SK-N-SH (cell line): ENCODE measurements around the gene MAGI2. TPM values are rescaled to one million over a fixed set of nuclear protein-coding genes. Genes with fewer than 3 reads are reported as not detected.

Experiments used
- CTCF ChIA-PET: fragments of 300-600, 350-600 bp; formaldehyde crosslinking; extraction: SDS; loops from one replicate; lab custom pipeline; 2021; lab: Yijun Ruan, JAX
- POLR2A ChIA-PET: fragments of 350-600 bp; sonication (Branson Sonifier 250); formaldehyde crosslinking; extraction: SDS; loops from one replicate; lab custom pipeline; 2020; ENCODE audit warnings: antibody characterized with exemption, inconsistent platforms; lab: Yijun Ruan, JAX
- DNase-seq: peaks from one replicate; pipeline ENCODE4 v3.0.0; 2012
- H2AFZ ChIP-seq: fragments of 200-600 bp; sonication (generic); 2 replicates; pipeline ENCODE4 v1.8.1; 2016; ENCODE audit warnings: antibody characterized with exemption, mild to moderate bottlenecking, low read depth
- H3F3A ChIP-seq: fragments of 200-600 bp; sonication (generic); replicated peaks from 2 replicates; pipeline ENCODE3; 2016; ENCODE audit warnings: antibody characterized with exemption, mild to moderate bottlenecking; ENCODE audit not compliant: insufficient read depth
- H3K27ac ChIP-seq, 2 experiments: fragments of 200-500 bp in 1 of 2; fragments of 200-600 bp in 1 of 2; sonication (Bioruptor generic) in 1 of 2; sonication (generic), shearing (Covaris generic) in 1 of 2; 2 replicates each; pipeline versions ENCODE4 v1.5.1 to v1.6.1; 2014 to 2016; ENCODE audit warnings: low read depth in 2 of 2, inconsistent platforms in 1 of 2, low read length in 1 of 2, mild to moderate bottlenecking in 1 of 2, mixed read lengths in 1 of 2
- H3K27me3 ChIP-seq: fragments of 200-600 bp; sonication (generic), shearing (Covaris generic); 2 replicates; pipeline ENCODE4 v1.6.1; 2016; ENCODE audit warnings: mixed run types; ENCODE audit not compliant: insufficient read depth
- H3K36me3 ChIP-seq, 2 experiments: fragments of 200-500 bp in 1 of 2; fragments of 200-600 bp in 1 of 2; sonication (Bioruptor generic) in 1 of 2; sonication (generic) in 1 of 2; replicated peaks in 1 of 2; 2 replicates each; pipeline versions ENCODE3 to v1.5.1; 2014 to 2016; ENCODE audit warnings: low read length in 1 of 2, mild to moderate bottlenecking in 1 of 2; ENCODE audit not compliant: insufficient read depth in 2 of 2, control insufficient read depth in 1 of 2
- H3K4me1 ChIP-seq, 2 experiments: fragments of 200-500 bp in 1 of 2; fragments of 200-600 bp in 1 of 2; sonication (Bioruptor generic) in 1 of 2; sonication (generic), shearing (Covaris generic) in 1 of 2; 2 replicates each; pipeline versions ENCODE4 v1.5.1 to v1.6.1; 2014 to 2016; ENCODE audit warnings: low read depth in 1 of 2, low read length in 1 of 2, mixed run types in 1 of 2; ENCODE audit not compliant: insufficient read depth in 2 of 2, control insufficient read depth in 1 of 2
- H3K4me2 ChIP-seq: fragments of 200-600 bp; sonication (generic), shearing (Covaris generic); 2 replicates; pipeline ENCODE4 v1.6.1; 2017; ENCODE audit warnings: mixed run types
- H3K4me3 ChIP-seq, 2 experiments: fragments of 200-500 bp in 1 of 2; fragments of 200-600 bp in 1 of 2; sonication (Bioruptor generic) in 1 of 2; sonication (generic), shearing (Covaris generic) in 1 of 2; 2 replicates each; pipeline versions ENCODE4 v1.5.1 to v1.8.1; 2014 to 2016; ENCODE audit warnings: low read depth in 2 of 2, inconsistent platforms in 1 of 2, low read length in 1 of 2, mild to moderate bottlenecking in 1 of 2, mixed read lengths in 1 of 2, moderate library complexity in 1 of 2
- H3K79me2 ChIP-seq: fragments of 200-600 bp; sonication (generic); 2 replicates; pipeline ENCODE4 v1.8.1; 2017; ENCODE audit warnings: mild to moderate bottlenecking; ENCODE audit not compliant: insufficient read depth
- H3K9ac ChIP-seq: fragments of 200-600 bp; sonication (generic); 2 replicates; pipeline ENCODE4 v1.6.1; 2017; ENCODE audit warnings: mixed run types
- H3K9me2 ChIP-seq: fragments of 200-600 bp; sonication (generic); 2 replicates; pipeline ENCODE4 v1.6.1; 2017; ENCODE audit warnings: mixed run types
- H3K9me3 ChIP-seq: fragments of 200-600 bp; sonication (generic); 2 replicates; pipeline ENCODE4 v1.6.1; 2017; ENCODE audit warnings: mixed run types, mild to moderate bottlenecking, moderate library complexity
- H4K20me1 ChIP-seq: fragments of 200-600 bp; sonication (generic); 2 replicates; pipeline ENCODE4 v1.6.1; 2017; ENCODE audit warnings: mild to moderate bottlenecking, mixed run types; ENCODE audit not compliant: insufficient read depth
- CHD2 ChIP-seq: fragments of 150-350 bp; IDR thresholded peaks from 2 replicates; pipeline ENCODE4 v1.6.1; 2018; ENCODE audit warnings: low read length; ENCODE audit not compliant: partially characterized antibody
- ELF1 ChIP-seq: IDR thresholded peaks from 2 replicates; pipeline ENCODE4 v1.4.0; 2012
- FOXM1 ChIP-seq: IDR thresholded peaks from 2 replicates; pipeline ENCODE4 v1.4.0; 2012; ENCODE audit warnings: low read depth, mild to moderate bottlenecking
- MAX ChIP-seq: IDR thresholded peaks from 2 replicates; pipeline ENCODE4 v1.4.0; 2012; ENCODE audit warnings: low read depth
- MEF2A ChIP-seq: IDR thresholded peaks from 2 replicates; pipeline ENCODE4 v1.4.0; 2012; ENCODE audit warnings: low read depth, borderline replicate concordance
- MXI1 ChIP-seq: IDR thresholded peaks from 2 replicates; pipeline ENCODE4 v1.6.1; 2012; ENCODE audit warnings: mild to moderate bottlenecking, low read depth, low read length, improper control_type of control experiment
- NFIC ChIP-seq: IDR thresholded peaks from 2 replicates; pipeline ENCODE4 v1.4.0; 2012; ENCODE audit warnings: borderline replicate concordance
- PBX3 ChIP-seq: IDR thresholded peaks from 2 replicates; pipeline ENCODE4; 2012
- RAD21 ChIP-seq: IDR thresholded peaks from 2 replicates; pipeline ENCODE4 v1.6.1; 2012; ENCODE audit warnings: mild to moderate bottlenecking, low read length
- RCOR1 ChIP-seq: fragments of 150-350 bp; IDR thresholded peaks from 2 replicates; pipeline ENCODE4 v1.6.1; 2017; ENCODE audit warnings: antibody characterized with exemption, low read length
- SMC3 ChIP-seq: IDR thresholded peaks from 2 replicates; pipeline ENCODE4 v1.6.1; 2012; ENCODE audit warnings: low read depth, low read length, improper control_type of control experiment
- TAF1 ChIP-seq: IDR thresholded peaks from 2 replicates; pipeline ENCODE4 v1.6.1; 2012; ENCODE audit warnings: low read depth, mild to moderate bottlenecking, low read length, moderate library complexity, borderline replicate concordance
- TCF12 ChIP-seq: IDR thresholded peaks from 2 replicates; pipeline ENCODE4 v1.4.0; 2012
- TEAD4 ChIP-seq: IDR thresholded peaks from 2 replicates; pipeline ENCODE4 v1.4.0; 2012; ENCODE audit warnings: mild to moderate bottlenecking, borderline replicate concordance; ENCODE audit not compliant: insufficient read depth
- YY1 ChIP-seq: IDR thresholded peaks from 2 replicates; pipeline ENCODE4 v1.4.0; 2012; ENCODE audit warnings: low read depth, mild to moderate bottlenecking
- WGBS: methylation state at CpG from one replicate; pipeline ENCODE4 v1.1.6; 2017; ENCODE audit warnings: low lambda C conversion rate; 5-methylcytosine and 5-hydroxymethylcytosine counted together
- polyA plus RNA-seq, 3 experiments: library from polyadenylated mRNA; depleted of rRNA; stranded (reverse); fragments of >200 nt; gene quantifications; 2 replicates each; pipeline ENCODE4 v1.2.3, GENCODE V29; 2012
- TF ChIP-seq, protein P1 (sequence below): fragments of 150-350 bp; IDR thresholded peaks from 2 replicates; pipeline ENCODE4 v1.6.1; 2016; ENCODE audit warnings: mild to moderate bottlenecking, low read depth, low read length
- TF ChIP-seq, protein P2 (sequence below): fragments of 150-350 bp; IDR thresholded peaks from 2 replicates; pipeline ENCODE4 v1.6.1; 2017; ENCODE audit warnings: antibody characterized with exemption, low read length, low read depth, borderline replicate concordance
- TF ChIP-seq, protein P3 (sequence below): IDR thresholded peaks from 2 replicates; pipeline ENCODE4 v1.4.0; 2012; ENCODE audit warnings: low read depth, borderline replicate concordance

Gene MAGI2
- polyA plus RNA-seq, 1 of the 3 experiments (the other 2 are of a cell fraction), result 1.1 TPM

- CTCF ChIA-PET, result interaction anchor here (1.6 kb wide), 1 partner anchor 142 kb away, joined by 3 read pairs; no protein-coding TSS in a partner anchor
- no peaks in the 10 kb centered on the region for H3K79me2 ChIP-seq
- no peak overlapping the region for H3K4me2 ChIP-seq
- H3K9me2 ChIP-seq, result 0 out of 2 replicates have a peak, but pooled peaks cover 5% of the 10 kb centered on the region
- H2AFZ ChIP-seq, result no peak overlapping the region
- H3F3A ChIP-seq, result no peaks in the 10 kb centered on the region
- POLR2A ChIA-PET, result no interaction called here
- H3K27ac ChIP-seq, result no peak overlapping the region
- no peak overlapping the region for H3K4me3 ChIP-seq
- WGBS, result 75% methylated on average over 2 of the region's 2 CpGs
- H3K9me3 ChIP-seq, result no peaks in the 10 kb centered on the region
- H3K27me3 ChIP-seq, result no peaks in the 10 kb centered on the region
- no peak overlapping the region for H3K9ac ChIP-seq
- H4K20me1 ChIP-seq, result no peaks in the 10 kb centered on the region
- no peaks in the 10 kb centered on the region; a peak in 2 of 4 replicates for H3K4me1 ChIP-seq
- H3K36me3 ChIP-seq, result no peaks in the 10 kb centered on the region
- no peak for DNase-seq
- TF ChIP-seq MXI1 (no peak), PBX3 (no peak), TAF1 (no peak), YY1 (no peak), CHD2 (no peak), ELF1 (no peak), TEAD4 (no peak), FOXM1 (no peak), MEF2A (no peak), TCF12 (no peak), RCOR1 (no peak), SMC3 (no peak)
- TF ChIP-seq, protein P1, sequence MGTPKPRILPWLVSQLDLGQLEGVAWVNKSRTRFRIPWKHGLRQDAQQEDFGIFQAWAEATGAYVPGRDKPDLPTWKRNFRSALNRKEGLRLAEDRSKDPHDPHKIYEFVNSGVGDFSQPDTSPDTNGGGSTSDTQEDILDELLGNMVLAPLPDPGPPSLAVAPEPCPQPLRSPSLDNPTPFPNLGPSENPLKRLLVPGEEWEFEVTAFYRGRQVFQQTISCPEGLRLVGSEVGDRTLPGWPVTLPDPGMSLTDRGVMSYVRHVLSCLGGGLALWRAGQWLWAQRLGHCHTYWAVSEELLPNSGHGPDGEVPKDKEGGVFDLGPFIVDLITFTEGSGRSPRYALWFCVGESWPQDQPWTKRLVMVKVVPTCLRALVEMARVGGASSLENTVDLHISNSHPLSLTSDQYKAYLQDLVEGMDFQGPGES, result no peak
- TF ChIP-seq, protein P2, sequence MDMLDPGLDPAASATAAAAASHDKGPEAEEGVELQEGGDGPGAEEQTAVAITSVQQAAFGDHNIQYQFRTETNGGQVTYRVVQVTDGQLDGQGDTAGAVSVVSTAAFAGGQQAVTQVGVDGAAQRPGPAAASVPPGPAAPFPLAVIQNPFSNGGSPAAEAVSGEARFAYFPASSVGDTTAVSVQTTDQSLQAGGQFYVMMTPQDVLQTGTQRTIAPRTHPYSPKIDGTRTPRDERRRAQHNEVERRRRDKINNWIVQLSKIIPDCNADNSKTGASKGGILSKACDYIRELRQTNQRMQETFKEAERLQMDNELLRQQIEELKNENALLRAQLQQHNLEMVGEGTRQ, result no peak
Measured at GRCh38 chr7:78368771-78369170, 1084.7 kb downstream of the MAGI2 start.

GRCh38 chr7:78367280-78367773 is 1086.1 kb downstream of the MAGI2 start:
- WGBS, result 82% methylated on average over 5 of the region's 5 CpGs
- Histone ChIP-seq H3K4me3 (no peak overlapping the region), H3K36me3 (no peaks in the 10 kb centered on the region), H3K79me2 (no peaks in the 10 kb centered on the region), H4K20me1 (no peaks in the 10 kb centered on the region), H3K27me3 (no peaks in the 10 kb centered on the region), H3K27ac (no peak overlapping the region), H3K9me3 (no peaks in the 10 kb centered on the region), H3K4me1 (no peaks in the 10 kb centered on the region; a peak in 2 of 4 replicates), H3F3A (no peaks in the 10 kb centered on the region), H3K9me2 (0 out of 2 replicates have a peak, but pooled peaks cover 5% of the 10 kb centered on the region), H2AFZ (no peak overlapping the region), H3K9ac (no peak overlapping the region), H3K4me2 (no peak overlapping the region)
- POLR2A ChIA-PET, result no interaction called here
- TF ChIP-seq NFIC, result no peak
- TF ChIP-seq MAX, result no peak
- no peak for TF ChIP-seq RAD21
- no peak for TF ChIP-seq MXI1
- no peak for TF ChIP-seq TCF12
- TF ChIP-seq YY1, result no peak
- TF ChIP-seq, protein P3, sequence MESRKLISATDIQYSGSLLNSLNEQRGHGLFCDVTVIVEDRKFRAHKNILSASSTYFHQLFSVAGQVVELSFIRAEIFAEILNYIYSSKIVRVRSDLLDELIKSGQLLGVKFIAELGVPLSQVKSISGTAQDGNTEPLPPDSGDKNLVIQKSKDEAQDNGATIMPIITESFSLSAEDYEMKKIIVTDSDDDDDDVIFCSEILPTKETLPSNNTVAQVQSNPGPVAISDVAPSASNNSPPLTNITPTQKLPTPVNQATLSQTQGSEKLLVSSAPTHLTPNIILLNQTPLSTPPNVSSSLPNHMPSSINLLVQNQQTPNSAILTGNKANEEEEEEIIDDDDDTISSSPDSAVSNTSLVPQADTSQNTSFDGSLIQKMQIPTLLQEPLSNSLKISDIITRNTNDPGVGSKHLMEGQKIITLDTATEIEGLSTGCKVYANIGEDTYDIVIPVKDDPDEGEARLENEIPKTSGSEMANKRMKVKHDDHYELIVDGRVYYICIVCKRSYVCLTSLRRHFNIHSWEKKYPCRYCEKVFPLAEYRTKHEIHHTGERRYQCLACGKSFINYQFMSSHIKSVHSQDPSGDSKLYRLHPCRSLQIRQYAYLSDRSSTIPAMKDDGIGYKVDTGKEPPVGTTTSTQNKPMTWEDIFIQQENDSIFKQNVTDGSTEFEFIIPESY, result no peak
- TF ChIP-seq, protein P2, result no peak
- no peak for DNase-seq
- CTCF ChIA-PET, result interaction anchor here (0.6 to 1.6 kb wide), 6 partner anchors 9 to 334 kb away, joined by 3 read pairs; no protein-coding TSS in a partner anchor
